Measurements from ENCODE around the gene TBL2.

- TF ChIP-seq POLR2AphosphoS5 (IDR thresholded peaks at IDR 0.05; ENCODE audit: low read depth, low read length) (no peak), REST (IDR thresholded peaks at IDR 0.05; ENCODE audit: insufficient read depth in 1 of 2, low read depth in 2 of 2, low read length in 2 of 2) (no peak), SIN3A (IDR thresholded peaks at IDR 0.05; ENCODE audit: borderline replicate concordance, insufficient read depth, low read length) (no peak), TAF1 (IDR thresholded peaks at IDR 0.05; ENCODE audit: borderline replicate concordance, insufficient read depth, low read length) (no peak), FOXP2 (optimal IDR thresholded peaks at IDR 0.05; ENCODE audit: borderline replicate concordance, extremely low read depth, extremely low read length, insufficient read depth) (no peak)
Measured at GRCh38 chr7:73532224-73532623, 46.2 kb downstream of the TBL2 start.

Data from PFSK-1 (cell line).